SK-N-MC (cell line): ENCODE results near the gene CMC4.

Experiments used
- FOXP2 ChIP-seq: optimal IDR thresholded peaks from 2 replicates; pipeline ENCODE3; 2011; ENCODE audit warnings: mild to moderate bottlenecking, moderate library complexity; ENCODE audit not compliant: insufficient read depth; ENCODE audit errors: extremely low read length, control extremely low read depth
- POLR2AphosphoS5 ChIP-seq: IDR thresholded peaks from 2 replicates; pipeline ENCODE4 v1.6.1; 2012; ENCODE audit warnings: mild to moderate bottlenecking, low read depth, low read length, borderline replicate concordance

DNA sequence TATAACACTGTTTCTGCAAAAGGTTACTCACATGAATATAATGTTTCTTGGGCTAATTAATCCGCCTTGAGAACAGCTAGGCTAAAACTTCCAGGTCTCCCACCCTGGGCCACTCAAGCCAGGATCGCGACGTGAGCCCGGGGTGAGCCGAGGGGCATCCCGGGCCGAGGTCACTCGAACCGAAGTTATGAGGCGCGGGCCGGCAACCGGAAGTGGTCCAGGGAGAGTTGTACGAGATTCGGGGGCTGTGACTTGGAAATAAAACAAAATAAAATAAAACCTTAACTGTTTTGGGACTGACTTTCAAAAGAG, 317 bp downstream of the CMC4 start:
- TF ChIP-seq POLR2AphosphoS5 (no peak), FOXP2 (no peak)
